WERI-Rb-1 (cell line): ENCODE measurements around the gene MUC2.

Experiments
- DNase-seq: peaks from one replicate; pipeline ENCODE4 v3.0.0-alpha.2; 2020
- H3K27ac ChIP-seq: fragments of 250-450 bp; sonication (Bioruptor Pico); 2 replicates; pipeline ENCODE4 v1.5.1; 2020; ENCODE audit warnings: mild to moderate bottlenecking, moderate library complexity
- H3K27me3 ChIP-seq: fragments of 250-450 bp; sonication (Bioruptor Pico); 2 replicates; pipeline ENCODE4 v1.5.1; 2021; ENCODE audit warnings: mild to moderate bottlenecking, low read depth, moderate library complexity; ENCODE audit not compliant: insufficient read depth, severe bottlenecking
- H3K36me3 ChIP-seq: fragments of 250-450 bp; sonication (Bioruptor Pico); 2 replicates; pipeline ENCODE4 v1.5.1; 2020; ENCODE audit warnings: mild to moderate bottlenecking, moderate library complexity
- H3K4me3 ChIP-seq: 2 replicates; pipeline ENCODE4 v1.5.1; 2011; ENCODE audit warnings: low read depth, mild to moderate bottlenecking, control low read depth, low read length
- H3K9me3 ChIP-seq: fragments of 250-450 bp; sonication (Bioruptor Pico); 2 replicates; pipeline ENCODE4 v1.5.1; 2021; ENCODE audit warnings: mild to moderate bottlenecking, moderate library complexity; ENCODE audit not compliant: severe bottlenecking
- TF ChIP-seq, protein P1 (sequence below): IDR thresholded peaks from 2 replicates; pipeline ENCODE4 v1.5.1; 2011; ENCODE audit warnings: low read depth, mild to moderate bottlenecking, control low read depth, inconsistent platforms, low read length

The MUC2 gene

DNA sequence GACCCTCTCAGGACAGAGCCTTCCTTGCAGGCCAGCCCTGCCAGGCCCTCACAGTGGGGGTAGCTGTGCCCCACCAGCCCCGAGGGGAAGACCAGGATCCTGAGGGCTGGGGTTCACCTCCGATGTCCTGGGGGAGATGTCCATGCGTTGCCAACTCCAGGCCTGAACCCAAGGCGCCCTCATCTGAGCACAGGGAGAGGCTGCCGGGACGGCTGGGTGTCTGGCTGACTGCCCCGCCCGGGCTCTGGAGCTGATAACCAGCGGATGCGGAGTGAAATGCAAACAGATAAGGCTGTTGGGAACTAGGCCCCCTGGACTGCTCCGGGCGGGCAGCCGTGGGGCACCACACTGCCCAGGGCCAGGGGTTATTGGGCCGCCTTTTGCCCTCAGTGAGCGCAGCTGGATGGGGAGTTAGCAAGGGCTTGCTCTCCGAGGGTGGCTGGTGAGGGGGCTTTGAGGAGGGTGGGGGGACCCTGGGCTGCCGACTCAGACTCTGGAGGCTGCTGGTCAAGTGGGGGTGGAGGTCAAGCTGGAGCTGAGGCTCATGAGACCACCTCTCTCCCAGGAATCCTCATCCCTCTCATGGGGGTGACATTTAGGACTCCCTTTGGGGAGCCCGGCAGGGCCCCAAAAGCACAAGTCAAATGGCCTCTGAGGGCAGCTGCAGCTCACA, 32.6 kb upstream of the MUC2 start:
- TF ChIP-seq, protein P1, sequence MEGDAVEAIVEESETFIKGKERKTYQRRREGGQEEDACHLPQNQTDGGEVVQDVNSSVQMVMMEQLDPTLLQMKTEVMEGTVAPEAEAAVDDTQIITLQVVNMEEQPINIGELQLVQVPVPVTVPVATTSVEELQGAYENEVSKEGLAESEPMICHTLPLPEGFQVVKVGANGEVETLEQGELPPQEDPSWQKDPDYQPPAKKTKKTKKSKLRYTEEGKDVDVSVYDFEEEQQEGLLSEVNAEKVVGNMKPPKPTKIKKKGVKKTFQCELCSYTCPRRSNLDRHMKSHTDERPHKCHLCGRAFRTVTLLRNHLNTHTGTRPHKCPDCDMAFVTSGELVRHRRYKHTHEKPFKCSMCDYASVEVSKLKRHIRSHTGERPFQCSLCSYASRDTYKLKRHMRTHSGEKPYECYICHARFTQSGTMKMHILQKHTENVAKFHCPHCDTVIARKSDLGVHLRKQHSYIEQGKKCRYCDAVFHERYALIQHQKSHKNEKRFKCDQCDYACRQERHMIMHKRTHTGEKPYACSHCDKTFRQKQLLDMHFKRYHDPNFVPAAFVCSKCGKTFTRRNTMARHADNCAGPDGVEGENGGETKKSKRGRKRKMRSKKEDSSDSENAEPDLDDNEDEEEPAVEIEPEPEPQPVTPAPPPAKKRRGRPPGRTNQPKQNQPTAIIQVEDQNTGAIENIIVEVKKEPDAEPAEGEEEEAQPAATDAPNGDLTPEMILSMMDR: no peak
- Histone ChIP-seq H3K9me3 (no peaks in the 10 kb centered on the region), H3K27me3 (no peaks in the 10 kb centered on the region), H3K4me3 (no peak overlapping the region), H3K36me3 (no peaks in the 10 kb centered on the region), H3K27ac (no peak overlapping the region)
- no peak for DNase-seq

DNA sequence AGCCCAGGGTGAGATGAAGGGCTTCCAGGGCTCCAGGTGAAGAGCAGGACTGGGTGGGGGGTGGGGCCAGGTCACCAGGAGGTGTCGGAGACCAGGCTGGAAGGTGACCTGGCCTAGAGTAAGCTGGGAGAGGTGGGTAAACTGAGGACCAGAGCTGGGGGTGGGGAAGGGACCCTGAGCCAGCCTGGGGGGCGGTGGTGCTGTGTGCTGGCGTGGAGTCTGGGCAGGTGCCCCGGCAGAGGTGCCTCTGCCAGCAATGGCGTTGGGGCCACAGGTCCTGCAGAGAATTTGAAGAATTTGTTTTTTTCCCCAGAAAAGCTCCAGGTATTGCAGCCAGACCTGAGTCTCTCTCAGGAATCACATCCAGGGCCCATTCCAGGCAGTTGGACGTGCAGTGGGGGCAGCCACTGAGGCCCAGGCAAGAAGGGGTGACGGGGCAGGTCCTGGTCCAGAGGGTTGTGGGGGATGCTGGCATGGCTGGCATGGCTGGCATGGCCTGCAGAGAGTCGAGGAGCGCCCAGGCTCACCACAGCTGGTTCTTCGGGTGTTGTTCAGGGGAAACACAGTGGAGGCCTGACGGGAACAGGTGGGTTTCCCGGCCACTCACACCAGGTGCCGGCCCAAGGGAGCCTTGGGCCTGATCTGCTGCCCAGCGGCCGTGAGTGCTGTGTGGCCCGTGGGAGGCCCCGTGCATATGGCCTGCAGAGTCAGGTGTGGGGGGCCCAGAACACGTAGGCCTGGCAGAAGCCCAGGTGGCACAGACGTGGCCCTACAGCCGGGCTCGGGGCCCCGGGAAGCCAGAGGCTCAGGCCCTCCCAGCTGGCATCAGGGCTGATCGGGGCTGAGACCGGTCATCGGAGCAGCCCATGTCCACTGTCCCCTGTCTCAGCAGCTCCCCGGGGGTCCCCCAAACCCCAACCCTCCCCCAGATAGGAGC, 31.8 kb upstream of the MUC2 start:
- Histone ChIP-seq H3K27ac (no peak overlapping the region), H3K4me3 (no peak overlapping the region), H3K36me3 (no peaks in the 10 kb centered on the region), H3K27me3 (no peaks in the 10 kb centered on the region), H3K9me3 (no peaks in the 10 kb centered on the region)
- TF ChIP-seq, protein P1: no peak
- no peak for DNase-seq

DNA sequence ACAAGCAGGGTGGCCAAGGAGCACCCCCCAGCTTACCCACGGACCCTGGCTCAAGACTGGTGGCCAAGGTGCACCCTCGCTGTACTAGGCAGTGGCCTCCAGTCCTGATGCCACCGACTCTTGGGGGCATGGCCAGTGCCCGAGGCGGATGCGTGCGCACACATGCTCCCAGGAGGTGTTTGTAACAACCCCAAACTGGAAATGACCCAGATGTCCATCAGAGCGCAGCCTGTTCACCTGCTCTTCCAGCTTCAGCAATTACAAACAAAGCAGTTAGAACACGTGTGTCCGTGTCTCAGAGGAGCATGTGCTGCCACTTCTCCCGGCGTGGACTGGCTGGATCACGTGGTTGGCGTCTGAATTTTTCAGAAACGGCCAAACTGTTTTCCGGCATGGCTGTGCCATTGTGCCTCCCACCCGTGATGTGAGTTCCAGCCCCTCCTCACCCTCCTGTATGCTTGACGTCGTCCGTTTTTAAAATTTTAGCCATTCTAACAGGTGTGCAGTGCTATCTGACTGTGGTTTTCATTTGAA, 31.0 kb upstream of the MUC2 start:
- no peak for DNase-seq
- Histone ChIP-seq H3K36me3 (no peaks in the 10 kb centered on the region), H3K9me3 (no peaks in the 10 kb centered on the region), H3K4me3 (no peak overlapping the region), H3K27ac (no peak overlapping the region), H3K27me3 (no peaks in the 10 kb centered on the region)
- TF ChIP-seq, protein P1: no peak

DNA sequence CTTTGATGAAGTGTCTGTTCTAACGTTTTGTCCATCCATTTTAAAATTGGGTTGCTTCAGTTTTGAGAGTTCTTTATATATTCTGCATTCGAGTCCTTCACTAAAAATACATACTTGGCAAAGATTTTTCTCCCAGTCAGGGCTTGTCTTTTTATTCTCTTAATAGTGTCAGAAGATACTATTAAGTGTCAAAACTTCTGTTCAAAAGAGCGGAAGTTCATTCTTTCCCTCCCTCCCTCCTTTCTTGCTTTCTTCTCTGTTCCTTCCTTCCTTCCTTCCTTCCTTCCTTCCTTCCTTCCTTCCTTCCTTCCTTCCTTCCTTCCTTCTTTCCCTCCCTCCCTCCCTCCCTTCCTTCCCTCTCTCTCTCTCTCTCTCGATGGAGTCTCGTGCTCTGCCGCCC, 30.5 kb upstream of the MUC2 start:
- no peaks in the 10 kb centered on the region for H3K9me3 ChIP-seq
- DNase-seq: no peak
- TF ChIP-seq, protein P1: no peak
- no peak overlapping the region for H3K27ac ChIP-seq
- no peak overlapping the region for H3K4me3 ChIP-seq
- no peaks in the 10 kb centered on the region for H3K27me3 ChIP-seq
- H3K36me3 ChIP-seq: no peaks in the 10 kb centered on the region

GRCh38 chr11:1047595-1048156, 27.0 kb upstream of the MUC2 start:
- H3K4me3 ChIP-seq: no peak overlapping the region
- no peak overlapping the region for H3K27ac ChIP-seq
- no peak for DNase-seq
- no peaks in the 10 kb centered on the region for H3K27me3 ChIP-seq
- no peaks in the 10 kb centered on the region for H3K36me3 ChIP-seq
- TF ChIP-seq, protein P1: no peak
- H3K9me3 ChIP-seq: no peaks in the 10 kb centered on the region
